Measurements from ENCODE around the gene DMTF1. TPM values are rescaled to one million over a fixed set of nuclear protein-coding genes. Genes with fewer than 3 reads are reported as not detected.
A peak's percentile ranks its signal among the peaks of the same experiment; 100 is the strongest.

DMTF1 gene
- total and polyA plus RNA-seq, 2 donors (not counting 1 experiment from before 2014, with no cell fraction given), result 139 to 235 TPM

- Mint-ChIP-seq H3K27me3 (no peaks in the 10 kb centered on the region), H3K4me1 (peaks cover 87% of the 10 kb centered on the region), H3K27ac (peak overlapping the region; percentile 76), H3K4me3 (peak overlapping the region; percentile 33), H3K9me3 (ENCODE audit: insufficient read depth) (peaks cover 11% of the 10 kb centered on the region)
- no peak overlapping the region for H3K4me3 ChIP-seq (ENCODE audit: control extremely low read depth in 1 of 5, extremely low read depth in 1 of 5, insufficient read depth in 1 of 5, low read depth in 2 of 5, low read length in 4 of 5)
- TF ChIP-seq, protein P1, sequence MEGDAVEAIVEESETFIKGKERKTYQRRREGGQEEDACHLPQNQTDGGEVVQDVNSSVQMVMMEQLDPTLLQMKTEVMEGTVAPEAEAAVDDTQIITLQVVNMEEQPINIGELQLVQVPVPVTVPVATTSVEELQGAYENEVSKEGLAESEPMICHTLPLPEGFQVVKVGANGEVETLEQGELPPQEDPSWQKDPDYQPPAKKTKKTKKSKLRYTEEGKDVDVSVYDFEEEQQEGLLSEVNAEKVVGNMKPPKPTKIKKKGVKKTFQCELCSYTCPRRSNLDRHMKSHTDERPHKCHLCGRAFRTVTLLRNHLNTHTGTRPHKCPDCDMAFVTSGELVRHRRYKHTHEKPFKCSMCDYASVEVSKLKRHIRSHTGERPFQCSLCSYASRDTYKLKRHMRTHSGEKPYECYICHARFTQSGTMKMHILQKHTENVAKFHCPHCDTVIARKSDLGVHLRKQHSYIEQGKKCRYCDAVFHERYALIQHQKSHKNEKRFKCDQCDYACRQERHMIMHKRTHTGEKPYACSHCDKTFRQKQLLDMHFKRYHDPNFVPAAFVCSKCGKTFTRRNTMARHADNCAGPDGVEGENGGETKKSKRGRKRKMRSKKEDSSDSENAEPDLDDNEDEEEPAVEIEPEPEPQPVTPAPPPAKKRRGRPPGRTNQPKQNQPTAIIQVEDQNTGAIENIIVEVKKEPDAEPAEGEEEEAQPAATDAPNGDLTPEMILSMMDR (IDR thresholded peaks at IDR 0.05), result no peak
- TF ChIP-seq EZH2 (IDR thresholded peaks at IDR 0.05; ENCODE audit: borderline replicate concordance, insufficient read depth, low read depth, low read length, poor library complexity, severe bottlenecking), result no peak
- H3K9ac ChIP-seq (ENCODE audit: low read length), result no peak overlapping the region
- H3K79me2 ChIP-seq (ENCODE audit: control insufficient read depth, insufficient read depth, low read length), result peaks cover 98% of the 10 kb centered on the region
- WGBS (ENCODE audit: insufficient coverage), result 97% methylated on average over 3 of the region's 3 CpGs
- peaks cover 0 to 55% of the 10 kb centered on the region in 2 experiments for H3K36me3 ChIP-seq (replicated peaks in 1 of 2; ENCODE audit: control extremely low read depth in 1 of 2, control insufficient read depth in 1 of 2, extremely low read depth in 1 of 2, insufficient read depth in 2 of 2, low read length in 1 of 2)
- DNase-seq (no peak), ATAC-seq (ENCODE audit: low read depth) (no peak)
- peaks cover 76 to 77% of the 10 kb centered on the region in 2 donors for H3K4me1 ChIP-seq (ENCODE audit: control insufficient read depth in 2 of 2, insufficient read depth in 2 of 2, low read length in 2 of 2)
- H3K27ac ChIP-seq (ENCODE audit: low read length in 2 of 2), result peak overlapping the region in 1 of 2 donors; percentile 93
- H4K20me1 ChIP-seq (ENCODE audit: control insufficient read depth, insufficient read depth, low read length, poor library complexity, severe bottlenecking), result peaks cover 96% of the 10 kb centered on the region
- H3K27me3 ChIP-seq (replicated peaks in 1 of 4; ENCODE audit: control extremely low read depth in 1 of 4, control insufficient read depth in 3 of 4, insufficient read depth in 4 of 4, low read length in 3 of 4), result no peaks in the 10 kb centered on the region
- POLR2A ChIA-PET, result interaction anchor here (0.7 kb wide), 1 partner anchor 58 kb away, joined by 3 read pairs; the partner anchor contains the start of gene DMTF1
- CTCF ChIA-PET, result no interaction called here
- H3K4me2 ChIP-seq (replicated peaks; ENCODE audit: low read depth, low read length, poor library complexity, severe bottlenecking), result peak overlapping the region; percentile 92
- intact Hi-C loops (cut with micrococcal nuclease), result no loop called here
- H3K9me3 ChIP-seq (ENCODE audit: control extremely low read depth in 1 of 3, control insufficient read depth in 2 of 3, insufficient read depth in 1 of 3, low read length in 2 of 3), result peaks cover 0 to 13% (median 10%) of the 10 kb centered on the region in 3 donors
- H2AFZ ChIP-seq (ENCODE audit: insufficient read depth, low read depth, low read length, poor library complexity, severe bottlenecking), result no peak overlapping the region
Measured at GRCh38 chr7:87210506-87210905, 58.3 kb downstream of the DMTF1 start.

GRCh38 chr7:87212498-87212897 lies 60.2 kb downstream of the DMTF1 start:
- Histone ChIP-seq H3K4me3 (ENCODE audit: control extremely low read depth in 1 of 5, extremely low read depth in 1 of 5, insufficient read depth in 1 of 5, low read depth in 2 of 5, low read length in 4 of 5) (peak overlapping the region in 3 of 5 experiments; percentile 5 to 54 (median 8)), H3K36me3 (replicated peaks in 1 of 2; ENCODE audit: control extremely low read depth in 1 of 2, control insufficient read depth in 1 of 2, extremely low read depth in 1 of 2, insufficient read depth in 2 of 2, low read length in 1 of 2) (peaks cover 0 to 41% of the 10 kb centered on the region in 2 experiments), H3K9ac (ENCODE audit: low read length) (peak overlapping the region; percentile 46), H3K4me1 (ENCODE audit: control insufficient read depth in 2 of 2, insufficient read depth in 2 of 2, low read length in 2 of 2) (peaks cover 92 to 94% of the 10 kb centered on the region in 2 donors), H3K9me3 (ENCODE audit: control extremely low read depth in 1 of 3, control insufficient read depth in 2 of 3, insufficient read depth in 1 of 3, low read length in 2 of 3) (no peaks in the 10 kb centered on the region), H4K20me1 (ENCODE audit: control insufficient read depth, insufficient read depth, low read length, poor library complexity, severe bottlenecking) (peaks cover 80% of the 10 kb centered on the region), H3K4me2 (replicated peaks; ENCODE audit: low read depth, low read length, poor library complexity, severe bottlenecking) (peak overlapping the region; percentile 92), H3K27ac (ENCODE audit: low read length in 2 of 2) (peak overlapping the region; percentile 28 to 93), H3K79me2 (ENCODE audit: control insufficient read depth, insufficient read depth, low read length) (peaks cover 87% of the 10 kb centered on the region), H3K27me3 (replicated peaks in 1 of 4; ENCODE audit: control extremely low read depth in 1 of 4, control insufficient read depth in 3 of 4, insufficient read depth in 4 of 4, low read length in 3 of 4) (no peaks in the 10 kb centered on the region), H2AFZ (ENCODE audit: insufficient read depth, low read depth, low read length, poor library complexity, severe bottlenecking) (no peak overlapping the region)
- peaks cover 2% of the 10 kb centered on the region for H3K9me3 Mint-ChIP-seq (ENCODE audit: insufficient read depth)
- no peak for ATAC-seq (ENCODE audit: low read depth)
- ChIA-PET POLR2A (interaction anchor here (0.8 to 1.7 kb wide), 3 partner anchors 9 to 60 kb away, joined by 3 to 4 read pairs (median 4); no protein-coding TSS in a partner anchor), CTCF (interaction anchor here (1.2 to 1.7 kb wide), 4 partner anchors 11 to 64 kb away, joined by 3 to 6 read pairs (median 5); partner anchors contain the start of gene DMTF1)
- TF ChIP-seq, protein P1 (IDR thresholded peaks at IDR 0.05), result no peak
- TF ChIP-seq EZH2 (IDR thresholded peaks at IDR 0.05; ENCODE audit: borderline replicate concordance, insufficient read depth, low read depth, low read length, poor library complexity, severe bottlenecking), result no peak
- whole genome bisulfite sequencing (ENCODE audit: insufficient coverage), result no CpG with 5 or more reads among the region's 1 CpG
- DNase-seq, result peak; percentile 35
- H3K27ac Mint-ChIP-seq, result peak overlapping the region; percentile 91
- peak overlapping the region; percentile 86 for H3K4me3 Mint-ChIP-seq
- peaks cover 94% of the 10 kb centered on the region for H3K4me1 Mint-ChIP-seq
- H3K27me3 Mint-ChIP-seq, result no peaks in the 10 kb centered on the region
- intact Hi-C loops (cut with micrococcal nuclease), result loop anchor here (2.0 kb wide), 1 partner anchor 14 kb away; no protein-coding TSS in a partner anchor
